K562 (cell line): Measurements from ENCODE around the gene FXR1. TPM values are rescaled to one million over a fixed set of nuclear protein-coding genes. Genes with fewer than 3 reads are reported as not detected.

Source experiments
- CAMTA2 ChIP-seq: fragments of 250-450 bp; sonication (Bioruptor Pico); conservative IDR thresholded peaks from 2 replicates; pipeline ENCODE4 v1.5.1; 2022
- CBX2 ChIP-seq: fragments of 200-600 bp; sonication (generic); IDR thresholded peaks from one replicate; pipeline ENCODE4 v1.6.1; 2012; ENCODE audit warnings: mild to moderate bottlenecking, low read length, inconsistent platforms; ENCODE audit not compliant: insufficient read depth, poor library complexity, severe bottlenecking
- CEBPG ChIP-seq, 3 experiments: fragments of 200-800 bp in 1 of 3; sonication (Bioruptor generic) in 1 of 3; sonication (generic) in 1 of 3; formaldehyde crosslinking in 1 of 3; IDR thresholded peaks in 2 of 3; conservative IDR thresholded peaks in 1 of 3; 2 replicates each; pipeline versions ENCODE4 v1.6.1 to v1.8.0; 2016 to 2022; ENCODE audit warnings: missing compliant biosample characterization in 2 of 3, missing genetic modification characterization in 2 of 3, mild to moderate bottlenecking in 1 of 3, missing genetic modification reagents in 1 of 3
- ELF2 ChIP-seq: fragments of 250-450 bp; sonication (Bioruptor Pico); IDR thresholded peaks from 2 replicates; pipeline ENCODE4 v1.5.0; 2021; ENCODE audit warnings: mild to moderate bottlenecking
- FOXA1 ChIP-seq: fragments of 450-650 bp; IDR thresholded peaks from 2 replicates; pipeline ENCODE4 v1.6.1; 2016; ENCODE audit warnings: mild to moderate bottlenecking, borderline replicate concordance
- GABPB2 ChIP-seq: fragments of 250-450 bp; sonication (Bioruptor Pico); conservative IDR thresholded peaks from 2 replicates; pipeline ENCODE4 v1.5.1; 2021; ENCODE audit warnings: mild to moderate bottlenecking
- GTF2E2 ChIP-seq: fragments of 200-800 bp; sonication (Bioruptor generic); IDR thresholded peaks from 2 replicates; pipeline ENCODE4 v1.6.1; 2016; ENCODE audit warnings: missing genetic modification characterization, missing compliant biosample characterization
- HLTF ChIP-seq: fragments of 450-650 bp; IDR thresholded peaks from 2 replicates; pipeline ENCODE4 v1.6.1; 2016
- IRF1 ChIP-seq: sonication (generic); formaldehyde crosslinking; IDR thresholded peaks from 2 replicates; pipeline ENCODE4 v1.8.0; 2022; ENCODE audit warnings: missing genetic modification reagents, mild to moderate bottlenecking, borderline replicate concordance
- MAZ ChIP-seq, 2 experiments: fragments of 450-650 bp in 1 of 2; sonication (generic) in 1 of 2; formaldehyde crosslinking; IDR thresholded peaks in 1 of 2; conservative IDR thresholded peaks in 1 of 2; 2 replicates each; pipeline versions ENCODE4 v1.4.0 to v1.5.0; 2020; ENCODE audit warnings: mild to moderate bottlenecking in 1 of 2, missing genetic modification reagents in 1 of 2
- POLR2A ChIP-seq: fragments of 450-650 bp; conservative IDR thresholded peaks from 2 replicates; pipeline ENCODE4 v1.6.1; 2016
- POLR2G ChIP-seq: fragments of 200-400 bp; formaldehyde crosslinking; IDR thresholded peaks from 2 replicates; pipeline ENCODE4 v1.6.1; 2017; ENCODE audit warnings: low read depth, mild to moderate bottlenecking, antibody characterized with exemption, low read length, moderate library complexity
- RBBP5 ChIP-seq: fragments of 200-600 bp; sonication (generic); IDR thresholded peaks from 2 replicates; pipeline ENCODE4 v1.6.1; 2012; ENCODE audit warnings: borderline replicate concordance, mild to moderate bottlenecking, low read length, control low read depth, inconsistent platforms; ENCODE audit not compliant: insufficient read depth, poor library complexity, severe bottlenecking
- SMAD2 ChIP-seq: fragments of 150-350 bp; IDR thresholded peaks from 2 replicates; pipeline ENCODE4 v1.6.1; 2014; ENCODE audit warnings: low read depth, mild to moderate bottlenecking, low read length
- YY1 ChIP-seq, 3 experiments: IDR thresholded peaks; 2 replicates each; pipeline ENCODE4 v1.6.1; 2011; ENCODE audit warnings: low read length in 2 of 3, mild to moderate bottlenecking in 2 of 3, moderate library complexity in 2 of 3, borderline replicate concordance in 1 of 3, control low read depth in 1 of 3, low read depth in 1 of 3; ENCODE audit not compliant: insufficient read depth in 3 of 3, insufficient replicate concordance in 2 of 3, control insufficient read depth in 1 of 3, insufficient read length in 1 of 3; ENCODE audit errors: extremely low read depth in 1 of 3
- ZBTB11 ChIP-seq, 3 experiments: fragments of 200-800 bp in 1 of 3; fragments of 250-450 bp in 1 of 3; fragments of 450-650 bp in 1 of 3; sonication (Bioruptor Pico) in 1 of 3; sonication (Bioruptor generic) in 1 of 3; formaldehyde crosslinking in 1 of 3; IDR thresholded peaks; 2 replicates each; pipeline versions ENCODE4 v1.6.1 to v1.8.0; 2016 to 2022; ENCODE audit warnings: mild to moderate bottlenecking in 2 of 3, missing genetic modification characterization in 2 of 3, missing compliant biosample characterization in 1 of 3, moderate library complexity in 1 of 3
- ZKSCAN3 ChIP-seq: fragments of 250-450 bp; sonication (Bioruptor Pico); IDR thresholded peaks from 2 replicates; pipeline ENCODE4 v1.4.0; 2020
- ZNF263 ChIP-seq: sonication (generic); formaldehyde crosslinking; IDR thresholded peaks from 2 replicates; pipeline ENCODE4 v1.8.0; 2022; ENCODE audit warnings: mild to moderate bottlenecking, missing genetic modification reagents, borderline replicate concordance
- ZNF707 ChIP-seq: fragments of 250-450 bp; sonication (Bioruptor Pico); conservative IDR thresholded peaks from 2 replicates; pipeline ENCODE4 v1.8.0; 2022; ENCODE audit warnings: inconsistent platforms, mild to moderate bottlenecking, moderate library complexity
- polyA plus RNA-seq, 8 experiments: library from polyadenylated mRNA; depleted of rRNA in 4 of 8; stranded (reverse) in 5 of 8; unstranded in 3 of 8; fragments of >200 nt; fragmentation: Nextera tagmentation in 2 of 8; fragmentation: Illumina TruSeq in 1 of 8; extraction: Ambion mirVana in 2 of 8; extraction: Trizol in 1 of 8; gene quantifications; 2 replicates each; pipeline versions ENCODE4 v1.2.1 to v1.2.3, GENCODE V29; 2011 to 2014; ENCODE audit warnings: inconsistent platforms in 1 of 8, missing spikeins in 1 of 8
- total RNA-seq, 7 experiments: library from RNA; depleted of rRNA in 6 of 7; stranded (reverse); fragments of >200 nt in 6 of 7; fragmentation: Illumina TruSeq in 2 of 7; extraction: Trizol in 2 of 7; gene quantifications; 2 replicates each; pipeline versions ENCODE4 v1.2.1 to v1.2.3, GENCODE V29; 2011 to 2021; ENCODE audit warnings: low replicate concordance in 1 of 7

Gene FXR1
- total and polyA plus RNA-seq, 9 of the 15 experiments (the other 6 are each of a cell fraction or from before 2014, with no cell fraction given), result 59.4 to 177 (median 136) TPM

- peak; percentile 79 to 98 (median 92) for TF ChIP-seq YY1 (IDR thresholded peaks at IDR 0.05; ENCODE audit: borderline replicate concordance in 1 of 3, control insufficient read depth in 1 of 3, extremely low read depth in 1 of 3, insufficient read depth in 3 of 3, insufficient read length in 1 of 3, insufficient replicate concordance in 2 of 3, low read depth in 1 of 3, low read length in 2 of 3)
- TF ChIP-seq HLTF, result no peak
- no peak for TF ChIP-seq FOXA1
- peak; percentile 95 for TF ChIP-seq POLR2A
- TF ChIP-seq ELF2, result no peak
- TF ChIP-seq ZNF263, result 0 out of 2 replicates have a peak, but pooled peaks have one; percentile 29
- TF ChIP-seq IRF1 (CRISPR knock-in tag), result no peak
- TF ChIP-seq CBX2, result no peak
- TF ChIP-seq ZBTB11 (CRISPR knock-in tag; IDR thresholded peaks at IDR 0.05), result no peak; a peak in 2 of 6 replicates
- peak; percentile 97 for TF ChIP-seq RBBP5
- TF ChIP-seq CEBPG (CRISPR knock-in tag; IDR thresholded peaks at IDR 0.05), result no peak
- no peak for TF ChIP-seq CEBPG (tag; conservative IDR thresholded peaks at IDR 0.05 in 1 of 2, IDR thresholded peaks at IDR 0.05 in 1 of 2)
- TF ChIP-seq GABPB2 (CRISPR knock-in tag), result no peak
- TF ChIP-seq SMAD2, result no peak
- no peak for TF ChIP-seq ZNF707 (CRISPR knock-in tag)
- peak; percentile 26 to 50; a peak in 2 of 4 replicates for TF ChIP-seq MAZ (CRISPR knock-in tag; conservative IDR thresholded peaks at IDR 0.05 in 1 of 2, IDR thresholded peaks at IDR 0.05 in 1 of 2)
- peak; percentile 68; the same call in 1 of the 2 replicates for TF ChIP-seq GTF2E2 (tag)
- TF ChIP-seq CAMTA2, result no peak
- peak; percentile 87 for TF ChIP-seq POLR2G
- no peak for TF ChIP-seq ZKSCAN3 (CRISPR knock-in tag)
Observed at GRCh38 chr3:180912304-180913296, at the start of gene FXR1 (continued).
